ENCODE measurements around the gene BTBD9.
"Not testable (repeated sequence)": the region's sequence is repeated elsewhere in the genome, so short reads cannot be mapped to it uniquely, and the experiment has no call there.

The BTBD9 gene

DNA sequence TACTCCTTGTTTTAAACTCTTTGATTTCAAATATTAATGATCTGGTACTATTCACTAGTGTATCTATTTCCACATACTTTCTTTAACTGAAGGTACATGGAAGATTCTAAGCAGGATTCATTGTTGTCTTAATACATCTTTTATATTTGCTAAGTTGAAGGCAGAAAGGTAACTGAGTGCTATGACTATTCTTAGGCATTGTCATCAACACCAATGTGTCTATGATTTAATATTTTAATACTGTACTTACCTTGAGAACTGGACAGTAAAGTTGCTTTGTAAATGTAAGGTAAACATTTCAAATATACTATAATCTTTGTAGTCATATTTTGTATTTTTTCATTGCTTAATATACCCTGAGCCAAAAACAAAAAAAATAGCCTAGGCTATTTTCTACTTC, 8.9 kb upstream of the BTBD9 start:
- DNase-seq, result no peak

DNA sequence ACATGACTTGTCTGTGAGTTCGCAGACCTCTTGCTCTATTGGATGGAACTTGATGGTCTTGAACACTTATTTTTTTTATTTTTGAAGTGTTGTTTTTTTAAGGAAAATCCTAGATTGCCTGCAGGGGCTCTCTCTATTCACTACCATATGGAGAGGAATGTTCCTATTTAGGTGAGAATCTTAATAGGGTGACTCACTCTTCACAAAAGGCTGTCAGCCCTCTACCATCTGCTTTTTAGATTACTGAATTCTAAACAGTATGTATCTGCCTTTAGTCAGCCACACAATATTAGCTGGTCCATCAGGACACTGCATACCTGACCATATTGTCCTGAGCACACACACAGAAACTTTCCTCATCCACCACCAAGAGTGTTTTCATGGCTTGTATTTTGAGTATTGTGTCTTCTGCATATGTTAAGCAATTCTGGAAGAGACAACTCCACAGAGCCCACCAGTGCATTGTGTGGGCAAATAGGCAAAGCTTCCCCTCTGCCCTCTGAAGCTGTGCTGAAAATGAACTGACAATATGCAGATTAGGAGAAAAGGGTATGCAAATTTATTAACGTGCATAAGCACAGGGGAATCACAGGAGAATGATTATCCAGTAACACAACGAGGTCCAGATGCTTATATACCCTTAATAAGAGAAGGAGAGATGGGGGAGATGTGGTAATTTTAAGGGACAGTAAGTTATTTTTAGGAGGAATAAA, 6.6 kb upstream of the BTBD9 start:
- DNase-seq, result no peak

DNA sequence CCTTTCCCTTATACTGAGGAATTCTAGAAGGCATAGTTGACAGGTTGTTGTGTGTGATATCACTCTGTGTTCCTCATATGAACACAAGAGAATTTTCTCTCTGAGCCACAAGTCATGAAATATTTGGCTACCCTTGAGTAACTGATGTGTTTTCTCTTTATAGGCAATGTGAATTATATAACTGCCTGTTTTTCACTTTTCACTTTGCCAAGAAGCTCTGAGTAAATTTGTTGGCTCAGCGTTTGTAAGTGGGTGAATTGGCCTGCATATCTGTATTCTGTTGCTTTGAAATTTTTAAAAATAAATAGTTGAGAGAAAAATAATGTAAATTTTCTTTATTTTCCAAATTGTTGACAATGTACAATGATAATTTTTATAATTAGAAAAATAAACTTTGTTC, 5.2 kb upstream of the BTBD9 start:
- no peak for DNase-seq

DNA sequence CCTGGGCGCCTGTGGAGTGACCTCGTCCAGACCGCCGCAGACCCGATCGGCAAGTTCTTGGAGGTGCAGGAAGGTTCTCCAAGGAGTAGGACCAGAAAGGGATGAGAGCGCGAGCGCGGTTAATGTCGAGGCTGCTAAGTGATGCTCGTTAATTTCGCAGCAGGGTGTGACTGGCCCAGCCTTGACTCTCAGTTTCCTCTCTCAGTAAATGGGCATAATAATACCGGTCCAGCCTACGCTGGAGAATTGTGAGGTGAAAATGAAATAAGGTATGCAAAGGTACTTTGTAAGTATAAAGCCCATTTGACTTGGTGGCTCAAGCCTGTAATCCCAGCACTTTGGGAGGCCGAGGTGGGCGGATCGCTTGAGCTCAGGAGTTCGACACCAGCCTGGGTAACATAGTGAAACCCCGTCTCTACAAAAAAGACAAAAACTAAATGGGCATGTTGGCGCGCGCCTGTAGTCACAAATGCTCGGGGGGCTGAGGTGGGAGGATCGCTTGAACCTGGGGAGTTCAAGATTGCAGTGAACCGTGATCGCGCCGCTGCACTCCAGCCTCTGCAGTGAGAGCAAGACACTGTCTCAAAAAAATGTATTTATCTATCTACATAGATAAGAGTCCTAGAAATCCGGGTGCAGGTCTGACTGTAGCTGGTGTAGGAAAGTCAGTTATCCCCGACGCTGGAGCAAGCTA, 634 bp upstream of the BTBD9 start:
- DNase-seq, result no peak

DNA sequence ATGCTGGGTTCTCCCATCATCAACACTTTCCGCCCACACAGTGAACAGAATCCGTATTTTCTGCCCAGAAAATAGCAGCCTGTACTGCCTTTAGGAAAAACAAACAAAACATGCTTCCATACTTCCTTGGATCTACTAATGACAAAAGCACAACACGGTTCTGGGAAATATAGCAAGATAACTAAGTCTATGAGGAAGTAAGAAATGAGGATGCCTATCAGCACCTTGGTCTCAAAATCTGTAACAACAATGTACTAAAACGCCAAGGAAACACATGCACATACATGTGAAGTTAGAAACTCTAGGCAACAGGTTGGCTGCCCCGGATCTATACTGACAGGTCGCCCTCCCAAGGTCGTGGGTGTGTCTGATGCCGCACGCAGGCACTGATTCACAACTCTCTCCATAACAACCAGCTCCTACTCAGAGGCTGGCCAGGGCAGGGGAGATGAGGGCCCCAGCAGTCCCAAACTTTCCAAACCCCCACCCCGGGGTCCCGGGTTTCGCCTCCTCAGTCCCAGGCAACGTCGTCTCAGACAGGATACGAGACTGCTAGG, 710 bp downstream of the BTBD9 start:
- DNase-seq, result peak; percentile 72

DNA sequence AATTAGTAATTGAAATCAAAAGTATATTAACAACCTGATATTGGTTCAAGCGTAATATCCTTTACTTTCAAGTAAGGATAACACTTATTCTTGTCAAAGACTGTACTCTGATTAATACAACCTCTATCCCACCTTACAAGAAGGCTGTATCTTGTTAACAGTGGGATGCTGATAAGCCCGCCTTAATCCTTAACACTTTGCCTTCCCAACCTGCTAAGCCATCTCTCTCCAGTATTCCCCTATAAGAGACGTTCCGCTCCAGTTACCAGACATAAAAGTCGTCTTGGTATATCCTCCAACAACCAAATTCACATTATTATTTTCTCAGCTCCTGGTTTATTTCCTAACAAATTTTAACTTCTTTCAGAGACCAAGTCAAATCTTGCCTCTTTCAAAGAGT, 2.0 kb downstream of the BTBD9 start:
- DNase-seq, result no peak

DNA sequence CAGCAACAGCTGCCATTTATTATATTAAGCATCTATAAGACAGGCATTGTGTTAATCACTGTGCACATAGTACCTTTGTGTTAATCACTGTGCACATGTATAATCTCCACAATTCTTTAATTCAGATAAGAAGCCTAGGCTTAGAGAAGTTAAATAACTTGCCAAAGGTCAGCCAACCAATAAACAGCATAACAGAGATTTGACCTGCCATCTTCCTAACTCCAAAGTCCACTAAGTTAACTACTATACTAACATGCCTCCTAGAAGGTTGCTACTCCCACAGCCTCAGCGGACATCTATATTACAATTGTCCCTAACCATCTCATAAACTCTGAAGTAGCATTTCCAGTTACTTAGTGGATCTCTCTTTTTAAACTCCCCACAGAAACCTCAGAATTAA, 3.7 kb downstream of the BTBD9 start:
- no peak for DNase-seq

DNA sequence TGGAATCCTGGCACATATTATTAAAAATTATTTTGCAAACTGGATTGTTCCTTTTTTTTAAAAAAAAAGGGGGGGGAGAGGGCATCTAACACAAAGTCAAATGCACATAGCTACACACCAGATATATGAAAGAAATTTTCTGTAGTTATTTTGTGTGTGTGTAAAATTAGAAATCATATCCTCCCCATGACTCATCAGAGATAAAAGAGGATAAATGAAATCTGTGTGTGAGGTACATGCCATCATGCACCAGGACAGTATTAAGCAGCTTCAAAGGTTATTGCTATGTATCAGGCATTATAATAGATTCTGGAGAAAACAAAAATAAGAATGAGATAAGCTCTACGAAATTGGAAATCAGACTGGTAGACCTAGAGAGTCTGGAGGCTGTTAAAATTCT, 5.2 kb downstream of the BTBD9 start:
- DNase-seq, result no peak

DNA sequence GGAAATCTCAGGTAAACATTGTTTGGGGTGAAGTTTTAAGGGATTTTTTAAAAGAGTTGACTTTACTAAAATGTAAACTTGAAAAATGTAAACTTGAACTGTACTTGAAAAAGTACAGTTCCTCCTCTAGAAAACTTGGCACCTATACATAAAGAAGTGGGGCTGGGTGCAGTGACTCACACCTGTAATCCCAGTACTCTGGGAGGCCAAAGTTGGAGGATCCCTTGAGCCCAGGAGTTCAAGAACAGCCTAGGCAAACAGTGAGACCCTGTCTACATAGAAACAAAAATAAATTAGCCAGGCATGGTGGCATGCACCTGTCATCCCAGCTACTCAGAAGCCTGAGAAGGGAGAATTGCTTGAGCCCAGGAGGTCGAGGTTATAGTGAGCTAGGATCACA, 7.2 kb downstream of the BTBD9 start:
- DNase-seq, result no peak

DNA sequence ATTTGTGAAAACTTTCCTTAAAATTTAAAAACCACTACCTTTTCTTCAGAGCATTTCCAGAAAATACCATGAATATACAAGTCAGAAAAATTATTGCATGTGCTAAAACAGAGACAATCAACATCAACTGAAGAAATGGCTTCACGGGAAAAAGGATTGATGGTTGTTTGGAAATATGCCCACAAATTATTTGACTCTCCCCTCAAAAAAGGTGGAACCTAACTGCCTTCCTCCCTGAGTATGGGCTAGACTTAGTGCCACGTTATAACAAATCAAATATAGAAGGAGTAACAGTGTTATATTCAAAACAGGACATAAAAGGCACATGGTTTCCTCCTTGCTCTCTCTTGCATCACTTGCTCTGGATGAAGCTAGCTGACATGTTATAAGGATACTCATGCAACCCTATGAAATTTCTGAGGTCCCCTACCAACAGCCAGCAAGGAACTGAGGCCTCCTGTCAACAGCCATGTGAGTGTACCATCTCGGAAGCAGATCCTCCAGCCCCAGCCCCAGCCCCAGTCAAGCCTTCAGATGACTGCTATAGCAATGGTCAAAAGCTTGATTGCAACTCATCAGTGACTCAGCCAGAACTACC, 8.4 kb downstream of the BTBD9 start:
- DNase-seq, result no peak

DNA sequence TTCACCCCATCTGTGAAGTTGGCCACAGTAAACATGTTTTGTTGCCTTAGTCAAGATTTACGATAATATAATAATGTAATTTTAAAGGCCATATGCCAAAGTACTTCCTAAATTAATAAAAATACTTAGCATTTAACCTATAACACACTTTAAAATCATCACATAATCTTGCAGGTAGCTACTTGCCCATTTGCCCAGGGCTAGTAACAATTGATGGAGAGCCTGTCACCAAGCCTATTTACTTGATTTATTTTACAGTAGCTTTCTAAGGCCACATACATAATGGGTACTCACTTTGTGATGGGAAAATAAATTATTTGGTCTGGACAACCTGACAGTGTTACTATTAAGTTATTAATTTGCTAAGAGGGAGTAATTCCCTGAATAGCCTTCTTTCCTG, 14.5 kb downstream of the BTBD9 start:
- DNase-seq, result no peak

DNA sequence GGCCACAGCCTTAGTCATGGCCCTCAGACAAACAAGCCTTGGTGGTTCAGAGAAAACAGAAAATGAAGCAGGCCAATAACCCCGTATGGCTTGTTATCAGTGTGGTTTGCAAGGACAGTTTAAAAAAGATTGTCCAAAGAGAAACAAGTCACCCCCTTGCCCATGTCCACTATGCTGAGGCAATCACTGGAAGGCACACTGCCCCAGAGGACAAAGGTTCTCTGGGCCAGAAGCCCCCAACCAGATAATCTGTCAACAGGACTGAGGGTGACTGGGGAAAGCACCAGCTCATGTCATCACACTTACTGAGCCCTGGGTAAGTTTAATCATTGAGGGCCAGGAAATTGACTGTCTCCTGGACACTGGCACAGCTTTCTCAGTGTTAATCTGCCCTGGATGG, 20.4 kb downstream of the BTBD9 start:
- not testable (repeated sequence) for DNase-seq

DNA sequence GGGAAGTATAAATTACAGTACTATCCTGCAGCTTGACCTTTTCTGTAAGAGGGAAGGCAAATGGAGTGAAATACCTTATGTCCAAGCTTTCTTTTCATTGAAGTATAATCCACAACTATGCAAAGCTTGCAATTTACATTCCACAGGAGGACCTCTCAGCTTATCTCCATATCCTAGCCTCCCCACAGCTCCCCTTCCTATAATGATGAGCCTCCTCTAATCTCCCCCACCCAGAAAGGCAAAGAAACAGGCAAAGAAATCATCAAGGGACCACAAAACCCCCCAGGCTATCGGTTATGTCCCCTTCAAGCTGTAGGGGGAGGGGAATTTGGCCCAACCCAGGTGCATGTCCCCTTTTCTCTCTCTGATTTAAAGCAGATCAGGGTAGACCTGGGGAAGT, 21.4 kb downstream of the BTBD9 start:
- DNase-seq, result not testable (repeated sequence)

DNA sequence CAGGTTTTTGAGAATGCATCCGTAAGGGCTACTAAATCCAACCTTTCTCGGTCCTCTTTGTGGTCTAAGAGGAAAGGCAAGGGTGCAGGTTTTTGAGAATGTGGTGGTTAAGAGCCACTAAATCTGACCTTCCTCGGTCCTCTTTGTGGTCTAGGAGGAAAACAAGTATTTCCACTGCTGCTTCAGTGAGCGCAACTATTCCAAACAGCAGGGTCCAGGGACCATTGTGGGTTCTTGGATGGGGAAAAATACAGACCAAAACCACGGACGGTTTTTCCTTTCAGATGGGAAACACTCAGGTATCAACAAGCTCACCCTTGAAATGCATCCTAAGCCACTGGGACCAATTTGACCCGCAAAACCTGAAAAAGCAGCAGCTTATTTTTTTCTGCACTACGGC, 21.9 kb downstream of the BTBD9 start:
- DNase-seq, result no peak

DNA sequence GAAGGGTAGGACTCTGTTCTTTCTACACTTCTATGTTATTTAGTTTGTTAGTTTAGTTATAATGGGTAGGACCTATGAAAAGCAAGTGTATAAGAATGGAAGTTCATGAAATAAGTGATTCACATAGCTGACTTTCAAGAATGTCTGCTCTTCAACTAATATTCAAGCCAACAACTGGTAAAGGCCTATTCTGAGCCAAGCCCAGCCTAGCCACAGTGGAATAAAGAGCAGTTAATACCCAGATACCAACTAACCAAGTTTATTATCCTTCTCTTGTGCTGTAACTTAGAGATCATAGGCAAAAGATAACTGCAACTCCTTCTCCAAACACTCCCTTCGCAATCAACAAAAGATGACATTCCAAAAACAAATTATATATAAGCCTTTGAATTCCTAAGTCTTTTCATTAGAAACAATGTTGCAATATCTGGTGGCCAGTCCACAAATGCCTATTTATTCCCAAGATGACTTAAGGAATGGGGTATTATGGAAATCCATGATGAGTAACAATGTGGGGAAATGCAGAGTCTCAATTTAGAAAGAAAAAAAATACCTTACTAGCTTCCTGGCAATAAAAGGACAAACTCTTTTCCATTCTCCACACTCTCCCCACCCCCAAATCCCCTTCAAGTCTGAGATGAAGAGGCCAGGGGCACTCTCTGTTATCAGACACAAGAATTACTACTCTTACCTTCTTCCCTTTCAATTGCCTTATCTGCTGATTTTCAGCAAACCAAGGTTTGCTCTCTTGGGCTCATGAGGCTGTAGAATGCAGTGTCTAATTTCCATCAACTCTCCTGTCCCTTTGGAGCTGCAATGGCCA, 27.4 kb downstream of the BTBD9 start:
- no peak for DNase-seq

DNA sequence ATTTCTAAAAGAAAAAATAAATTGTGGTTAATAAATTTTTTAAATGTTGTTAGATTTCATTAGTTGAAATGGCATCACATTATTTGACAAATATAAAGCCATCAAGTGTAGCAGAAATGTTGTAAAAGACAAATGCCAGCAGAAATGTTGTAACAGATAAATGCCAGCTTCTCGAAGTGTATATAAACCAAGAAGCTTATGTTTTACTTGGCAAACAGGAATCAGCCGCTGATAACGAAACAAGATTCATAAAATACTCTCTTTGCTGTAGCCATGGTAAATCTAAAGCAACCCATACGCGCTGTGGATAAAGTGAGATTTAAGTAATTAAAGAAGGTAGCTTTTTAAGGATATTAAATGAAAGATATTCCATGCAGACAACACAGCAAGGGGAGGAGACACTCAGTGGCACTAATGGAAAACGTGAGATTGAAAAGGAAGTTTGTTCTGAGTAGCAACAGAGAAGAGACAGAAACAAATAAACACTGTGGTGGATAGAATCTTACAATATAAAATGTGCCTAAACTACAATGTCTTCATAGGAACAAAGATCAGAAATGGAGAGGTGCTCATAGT, 29.6 kb downstream of the BTBD9 start:
- DNase-seq, result no peak

DNA sequence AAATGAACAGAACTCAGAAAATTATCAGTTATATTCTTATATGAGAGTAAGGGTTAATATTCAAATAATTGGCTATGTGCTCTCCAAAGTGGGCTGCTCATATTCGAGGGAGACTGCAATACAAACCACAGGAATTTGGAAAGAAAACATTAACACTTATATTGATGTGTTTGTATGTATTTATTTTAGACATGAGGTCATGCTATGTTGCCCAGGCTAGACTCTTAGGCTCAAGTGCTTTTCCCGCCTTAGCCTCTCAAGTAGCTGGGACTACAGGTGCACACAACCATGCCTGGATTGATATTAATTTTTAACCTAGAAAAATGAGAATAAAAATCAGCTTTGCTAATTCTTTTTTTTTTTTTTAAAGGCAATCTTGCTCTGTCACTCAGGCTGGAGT, 35.0 kb downstream of the BTBD9 start:
- no peak for DNase-seq

DNA sequence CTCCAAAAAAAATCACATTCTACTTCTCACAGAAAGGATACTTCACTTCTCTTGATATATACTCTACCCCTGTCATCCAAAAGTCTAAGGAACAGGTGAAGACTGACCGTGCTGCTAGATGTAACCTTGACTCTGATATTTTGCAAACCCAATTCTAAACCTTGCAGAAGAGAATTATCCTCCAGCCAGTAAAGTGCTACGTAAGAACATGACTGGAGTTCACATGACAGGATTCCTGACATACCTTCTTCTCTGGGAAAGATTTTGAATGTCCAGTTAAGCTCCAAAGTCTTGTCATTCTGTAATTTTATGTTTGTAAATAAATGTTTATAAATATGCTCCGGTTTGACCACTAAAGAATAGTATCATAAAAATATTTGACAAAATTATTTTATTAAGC, 35.8 kb downstream of the BTBD9 start:
- DNase-seq, result no peak

DNA sequence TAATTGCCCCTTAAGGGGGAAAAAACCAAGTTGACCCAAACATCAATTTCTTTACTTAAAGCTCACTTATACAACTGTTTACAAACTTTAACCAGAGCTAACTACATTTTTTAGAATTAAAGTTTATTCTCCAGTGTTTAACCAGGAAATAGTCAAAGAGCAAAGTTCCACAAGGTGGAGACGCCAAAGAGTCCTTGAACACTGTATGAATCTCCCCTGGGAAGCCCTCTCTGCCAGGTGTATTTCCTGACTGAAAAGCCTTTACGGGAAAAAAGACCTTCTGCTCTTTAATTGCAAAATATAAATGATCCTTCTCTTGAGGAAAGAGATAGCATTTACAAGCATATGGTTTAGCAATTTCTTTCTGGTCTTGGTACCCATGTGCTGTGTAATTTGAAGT, 36.2 kb downstream of the BTBD9 start:
- no peak for DNase-seq

DNA sequence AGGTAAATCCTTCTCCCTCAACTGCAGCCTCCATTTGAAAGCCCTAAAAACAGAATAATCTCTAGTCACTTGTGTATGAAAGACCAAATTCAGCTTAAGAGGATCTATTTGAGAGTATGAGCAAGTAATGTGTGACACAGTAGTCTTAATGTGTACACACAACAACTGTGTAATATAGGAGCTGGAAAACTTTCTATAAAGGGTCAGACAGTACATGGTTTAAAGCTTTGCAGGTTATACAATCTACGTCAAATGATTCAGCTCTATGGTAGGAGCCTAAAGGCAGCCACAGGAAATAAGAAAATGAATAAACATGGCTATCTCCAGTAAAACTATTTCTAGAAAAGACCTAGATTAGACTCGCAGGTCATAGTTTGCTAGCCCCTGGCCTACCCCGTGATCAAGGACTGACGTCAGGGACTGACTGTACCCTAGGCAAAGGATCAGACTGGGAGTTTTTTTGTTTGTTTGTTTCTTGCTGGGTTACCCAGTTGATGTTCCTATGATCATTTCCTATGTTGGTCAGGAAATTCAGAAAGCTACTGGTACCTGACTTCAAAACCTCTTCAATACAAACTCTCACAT, 39.7 kb downstream of the BTBD9 start:
- DNase-seq, result no peak

DNA sequence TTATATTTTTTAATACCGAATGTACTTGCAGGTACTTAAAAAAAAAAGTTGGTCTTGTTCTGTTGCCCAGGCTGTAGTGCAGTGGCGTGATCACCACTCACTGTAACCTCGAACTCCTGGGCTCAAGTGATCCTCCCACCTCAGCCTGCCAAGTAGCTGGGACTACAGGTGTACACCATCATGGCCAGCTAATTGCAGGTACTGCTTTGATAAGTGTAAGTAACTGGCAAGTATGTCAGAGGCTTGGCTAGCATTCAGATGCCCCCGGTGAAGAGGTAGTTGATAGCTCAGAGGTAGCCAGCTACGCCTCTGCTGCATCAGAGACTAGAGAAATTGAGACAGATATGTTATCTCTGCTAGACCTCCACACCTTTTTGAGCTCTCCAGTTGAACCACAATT, 40.5 kb downstream of the BTBD9 start:
- no peak for DNase-seq

DNA sequence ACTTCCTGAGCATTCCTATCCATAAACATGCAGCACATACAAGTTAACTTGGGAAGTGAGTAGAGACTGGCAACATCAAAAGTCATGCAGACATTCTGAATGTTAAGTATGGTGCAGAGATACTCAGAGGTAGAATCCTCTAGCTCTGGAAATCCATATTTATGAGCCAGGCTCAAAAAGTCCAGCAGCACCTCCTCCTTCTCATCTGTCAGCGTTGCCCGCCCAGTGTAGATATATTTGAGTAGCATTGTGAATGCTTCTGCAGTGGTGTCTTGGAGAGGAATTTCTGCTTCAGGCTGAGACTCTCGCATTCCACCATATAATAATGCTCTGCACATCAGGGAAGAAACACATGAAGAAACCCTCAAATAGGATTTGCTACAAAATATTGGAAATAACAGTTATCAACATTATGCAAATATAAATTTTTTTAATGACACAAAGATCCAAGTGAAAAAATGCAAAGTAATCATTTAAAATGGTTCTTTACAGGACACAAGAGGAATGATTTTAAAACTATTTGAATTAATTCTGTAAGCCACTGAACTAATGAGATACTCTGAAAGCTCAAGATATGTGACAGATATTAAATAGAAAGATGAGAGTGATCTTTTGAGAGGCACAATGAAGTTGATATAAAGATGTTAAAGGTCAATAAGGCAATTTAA, 45.6 kb downstream of the BTBD9 start:
- no peak for DNase-seq

Data from stimulated activated CD4-positive, alpha-beta T cell treated with anti-CD3 and anti-CD28 coated beads, Interleukin-4, amount 100 ng/mL, for 24 hours (primary cell).